ENCODE measurements around the gene CELF2. TPM values are rescaled to one million over a fixed set of nuclear protein-coding genes. Genes with fewer than 3 reads are reported as not detected.

Gene CELF2
- total RNA-seq, 2 experiments from 2014 or later = 197 to 205 TPM

GRCh38 chr10:11331726-11332125 is 314.1 kb downstream of the CELF2 start:
- Mint-ChIP-seq H3K27ac (peak overlapping the region; percentile 92), H3K36me3 (ENCODE audit: low read depth) (peaks cover 85% of the 10 kb centered on the region), H3K9me3 (no peaks in the 10 kb centered on the region), H3K27me3 (no peaks in the 10 kb centered on the region), H3K4me3 (no peak overlapping the region), H3K4me1 (ENCODE audit: low read depth) (peaks cover 81% of the 10 kb centered on the region)
- POLR2A ChIA-PET = no interaction called here
- H3K9me3 ChIP-seq (ENCODE audit: control insufficient read depth in 1 of 2, insufficient read depth in 1 of 2, low read length in 2 of 2) = no peaks in the 10 kb centered on the region
- TF ChIP-seq CTCF (IDR thresholded peaks at IDR 0.05) = no peak
- H3K27ac ChIP-seq (ENCODE audit: low read depth in 1 of 2, low read length in 2 of 2) = no peak overlapping the region
- peaks cover 85% of the 10 kb centered on the region for H3K36me3 ChIP-seq (ENCODE audit: insufficient read depth, low read length)
- peaks cover 12% of the 10 kb centered on the region for H3K4me1 ChIP-seq (ENCODE audit: insufficient read depth, low read length)
- no peak for DNase-seq
- intact Hi-C loops (cut with DNase I, micrococcal nuclease) = loop anchor here (5.0 kb wide), 3 partner anchors 71 to 141 kb away; no protein-coding TSS in a partner anchor
- CTCF ChIA-PET = no interaction called here
- H3K4me3 ChIP-seq (ENCODE audit: low read length) = no peak overlapping the region
- ATAC-seq (ENCODE audit: poor library complexity) = no peak
- H3K27me3 ChIP-seq (ENCODE audit: control insufficient read depth in 1 of 2, insufficient read depth in 2 of 2, low read length in 2 of 2) = no peaks in the 10 kb centered on the region

GRCh38 chr10:11332846-11333245 is 315.2 kb downstream of the CELF2 start:
- H3K27ac ChIP-seq (ENCODE audit: low read depth in 1 of 2, low read length in 2 of 2) = no peak overlapping the region
- DNase-seq (no peak), ATAC-seq (ENCODE audit: poor library complexity) (no peak)
- Mint-ChIP-seq H3K36me3 (ENCODE audit: low read depth) (peaks cover 74% of the 10 kb centered on the region), H3K4me3 (peak overlapping the region; percentile 58), H3K27me3 (no peaks in the 10 kb centered on the region), H3K27ac (peak overlapping the region; percentile 92), H3K4me1 (ENCODE audit: low read depth) (peaks cover 75% of the 10 kb centered on the region), H3K9me3 (no peaks in the 10 kb centered on the region)
- ChIA-PET POLR2A (interaction anchor here (1.3 kb wide), 1 partner anchor 70 kb away, joined by 4 read pairs; no protein-coding TSS in a partner anchor), CTCF (interaction anchor here (0.6 to 1.6 kb wide), 2 partner anchors 24 to 373 kb away, joined by 3 to 4 read pairs; no protein-coding TSS in a partner anchor)
- H3K4me3 ChIP-seq (ENCODE audit: low read length) = no peak overlapping the region
- intact Hi-C loops (cut with DNase I, micrococcal nuclease) = loop anchor here (5.0 kb wide), 3 partner anchors 69 to 139 kb away; no protein-coding TSS in a partner anchor
- no peak for TF ChIP-seq CTCF (IDR thresholded peaks at IDR 0.05)
- H3K9me3 ChIP-seq (ENCODE audit: control insufficient read depth in 1 of 2, insufficient read depth in 1 of 2, low read length in 2 of 2) = no peaks in the 10 kb centered on the region
- H3K27me3 ChIP-seq (ENCODE audit: control insufficient read depth in 1 of 2, insufficient read depth in 2 of 2, low read length in 2 of 2) = no peaks in the 10 kb centered on the region
- peaks cover 18% of the 10 kb centered on the region for H3K4me1 ChIP-seq (ENCODE audit: insufficient read depth, low read length)
- H3K36me3 ChIP-seq (ENCODE audit: insufficient read depth, low read length) = peaks cover 76% of the 10 kb centered on the region

GRCh38 chr10:11334436-11334835 is 316.8 kb downstream of the CELF2 start:
- H3K27ac Mint-ChIP-seq = peak overlapping the region; percentile 74
- intact Hi-C loops (cut with DNase I, micrococcal nuclease) = loop anchor here (5.0 kb wide), 3 partner anchors 68 to 138 kb away; no protein-coding TSS in a partner anchor
- Histone ChIP-seq H3K4me1 (ENCODE audit: insufficient read depth, low read length) (peaks cover 13% of the 10 kb centered on the region), H3K4me3 (ENCODE audit: low read length) (no peak overlapping the region), H3K9me3 (ENCODE audit: control insufficient read depth in 1 of 2, insufficient read depth in 1 of 2, low read length in 2 of 2) (no peaks in the 10 kb centered on the region), H3K27me3 (ENCODE audit: control insufficient read depth in 1 of 2, insufficient read depth in 2 of 2, low read length in 2 of 2) (no peaks in the 10 kb centered on the region), H3K36me3 (ENCODE audit: insufficient read depth, low read length) (peaks cover 60% of the 10 kb centered on the region), H3K27ac (ENCODE audit: low read depth in 1 of 2, low read length in 2 of 2) (no peak overlapping the region)
- no peaks in the 10 kb centered on the region for H3K9me3 Mint-ChIP-seq
- peaks cover 70% of the 10 kb centered on the region for H3K4me1 Mint-ChIP-seq (ENCODE audit: low read depth)
- ChIA-PET POLR2A (no interaction called here), CTCF (no interaction called here)
- no peak for ATAC-seq (ENCODE audit: poor library complexity)
- H3K4me3 Mint-ChIP-seq = no peak overlapping the region
- H3K27me3 Mint-ChIP-seq = no peaks in the 10 kb centered on the region
- peaks cover 58% of the 10 kb centered on the region for H3K36me3 Mint-ChIP-seq (ENCODE audit: low read depth)
- no peak for TF ChIP-seq CTCF (IDR thresholded peaks at IDR 0.05)
- no peak for DNase-seq
